HuH-7.5 (cell line): ENCODE measurements around the gene FARS2.

ENCODE experiments used
- DNase-seq: peaks from one replicate; pipeline ENCODE4 v3.0.0; 2011; ENCODE audit warnings: low spot score

FARS2 gene

DNA sequence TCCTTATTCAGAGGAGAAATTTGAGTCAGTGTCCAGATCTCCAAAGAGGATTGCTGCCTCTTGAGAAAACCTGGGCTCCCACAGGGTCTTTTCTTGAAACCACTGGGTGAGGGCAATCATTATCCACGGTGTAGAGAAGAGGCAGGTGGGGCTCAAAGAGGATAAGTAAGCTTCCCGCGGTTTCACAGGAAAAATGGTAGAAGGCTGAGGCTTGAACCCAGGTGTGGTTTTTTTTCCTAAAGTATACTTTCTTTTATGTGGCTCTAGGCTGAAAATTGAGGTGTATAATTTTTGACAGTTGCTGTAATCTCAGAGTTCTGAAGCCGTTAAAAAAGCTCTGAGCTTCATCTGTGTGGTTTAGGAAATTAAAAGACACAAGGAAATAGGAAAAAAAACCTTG is 164.5 kb downstream of the FARS2 start:
- DNase-seq: no peak

- DNase-seq: no peak
Measured at GRCh38 chr6:5427586-5427985, 166.3 kb downstream of the FARS2 start.

DNA sequence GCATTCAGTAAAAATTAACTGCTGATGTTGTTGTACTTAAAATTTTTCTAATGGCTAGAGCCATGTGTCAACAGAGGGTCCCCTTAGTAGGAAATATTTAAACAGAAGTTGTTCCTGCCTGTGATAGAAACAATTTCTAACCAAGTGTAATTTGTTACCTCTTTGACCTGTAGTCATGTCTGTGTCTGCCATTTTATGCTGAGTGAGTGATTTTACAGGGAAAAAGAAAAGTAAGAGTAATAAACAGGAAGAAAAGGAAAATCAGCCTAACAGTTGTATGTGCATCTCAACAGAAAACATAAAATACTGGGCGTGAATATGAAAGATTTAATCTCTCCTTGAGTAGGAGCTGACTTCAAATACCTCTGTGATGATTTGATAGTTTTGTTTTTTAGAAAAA is 172.0 kb downstream of the FARS2 start:
- no peak for DNase-seq

- no peak for DNase-seq
Measured at GRCh38 chr6:5435449-5435848, 174.1 kb downstream of the FARS2 start.

DNA sequence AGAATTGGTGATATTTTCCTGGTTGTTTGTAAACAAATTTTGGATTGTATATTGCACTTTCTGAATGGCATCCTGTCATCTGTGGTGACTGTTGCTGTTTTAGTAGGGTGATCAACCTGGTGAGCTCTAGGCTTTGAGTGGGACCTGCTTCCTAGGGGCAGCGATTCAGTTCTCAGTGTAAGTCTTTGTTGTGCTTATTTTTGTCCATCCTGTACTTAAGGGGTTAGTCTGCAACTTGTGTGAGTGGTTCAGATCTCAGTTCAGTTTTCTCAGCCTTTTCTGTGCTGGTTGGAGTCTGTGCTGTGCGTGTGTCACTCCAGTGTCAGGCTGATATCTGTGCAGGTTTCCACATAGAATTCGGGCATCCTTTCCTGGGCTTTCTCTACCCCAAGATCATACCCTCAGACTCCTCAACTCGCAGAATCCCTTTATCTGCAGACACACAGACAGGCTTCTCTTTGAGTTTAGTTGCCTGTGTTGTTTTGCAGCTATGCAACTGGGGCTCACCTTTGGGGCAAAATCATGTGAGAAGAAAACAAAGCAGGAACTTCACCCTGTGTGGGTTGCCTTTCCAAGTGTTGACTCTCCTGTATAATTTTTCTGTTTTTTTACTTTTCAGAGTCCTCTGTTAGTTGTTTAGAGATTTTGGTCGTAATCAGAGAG is 177.7 kb downstream of the FARS2 start:
- DNase-seq: no peak

DNA sequence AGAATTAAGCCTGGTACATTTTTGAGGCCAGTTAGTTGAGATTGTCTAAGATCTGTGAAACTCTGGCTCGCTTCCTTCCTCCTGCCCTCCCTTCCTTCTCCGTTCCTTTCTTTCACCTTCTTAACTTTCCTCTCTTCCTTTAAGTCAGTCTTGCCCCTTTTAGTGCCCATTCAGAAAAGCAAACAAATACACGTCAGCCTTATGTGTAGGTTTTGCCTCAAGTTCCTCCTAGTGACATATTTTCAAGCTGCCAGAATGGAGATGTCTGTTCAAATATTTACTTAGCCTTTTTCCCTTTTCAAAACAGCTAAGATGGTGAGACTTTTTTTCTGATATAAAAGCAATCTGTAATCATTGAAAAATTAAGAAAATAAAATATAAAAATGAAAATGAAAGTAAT is 178.4 kb downstream of the FARS2 start:
- DNase-seq: no peak

DNA sequence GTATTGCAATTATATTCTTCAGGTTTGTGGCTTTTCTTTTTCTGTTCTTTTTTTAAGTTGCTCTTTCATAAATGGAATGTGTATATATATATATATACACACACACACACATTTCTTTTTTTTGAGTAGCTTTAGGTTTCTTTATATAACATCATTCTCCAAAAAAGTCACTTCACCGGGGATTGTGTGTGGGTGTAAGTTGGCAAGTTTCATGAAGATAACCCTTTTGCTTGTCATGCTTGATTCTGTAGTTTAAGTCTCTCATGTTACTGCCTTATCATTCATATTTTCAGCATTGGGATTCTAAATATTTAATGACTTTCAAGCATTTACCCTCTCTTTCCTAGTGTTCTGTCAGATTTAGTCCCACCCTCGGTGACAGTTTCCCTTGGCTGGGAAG is 181.0 kb downstream of the FARS2 start:
- no peak for DNase-seq

DNA sequence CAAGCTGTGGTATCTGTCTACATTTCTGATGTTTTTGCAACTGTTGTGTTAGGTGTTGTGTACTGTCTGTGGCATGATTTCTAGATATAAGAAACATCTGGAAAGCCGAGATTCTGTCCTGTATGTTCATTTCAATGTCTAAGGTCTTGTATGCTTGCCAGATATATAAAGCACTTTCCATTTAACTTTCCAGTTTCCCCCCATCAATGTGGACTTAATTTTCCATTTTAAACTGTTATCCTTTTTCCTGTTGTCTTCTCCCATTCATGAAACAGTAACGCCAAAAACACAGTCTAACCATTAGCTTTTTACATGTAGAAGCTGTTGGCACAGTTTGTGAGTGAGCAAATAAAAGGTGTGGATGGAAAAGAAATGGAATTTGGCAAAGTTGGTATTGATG is 181.6 kb downstream of the FARS2 start:
- no peak for DNase-seq

DNA sequence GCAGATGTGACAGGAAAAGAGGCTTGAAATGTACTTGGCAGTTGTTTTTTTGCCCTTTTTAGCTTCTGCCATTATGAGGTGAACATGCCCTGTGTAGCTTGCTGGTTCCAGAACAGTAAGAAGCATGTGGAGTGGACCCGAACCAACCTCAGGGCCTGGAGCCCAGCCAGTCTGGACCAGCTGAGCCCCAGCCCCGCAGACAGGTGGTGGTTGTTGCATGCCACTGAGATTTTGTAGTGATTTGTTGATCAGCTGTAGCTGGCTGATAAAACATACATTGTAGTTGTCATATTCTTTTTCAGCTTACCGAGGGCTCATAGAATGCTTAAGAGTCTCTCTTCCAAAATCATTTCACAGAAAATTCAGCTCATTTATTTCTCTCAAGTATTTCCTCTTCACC is 182.2 kb downstream of the FARS2 start:
- DNase-seq: no peak

- DNase-seq: no peak
Measured at GRCh38 chr6:5446362-5447075, 185.2 kb downstream of the FARS2 start.

DNA sequence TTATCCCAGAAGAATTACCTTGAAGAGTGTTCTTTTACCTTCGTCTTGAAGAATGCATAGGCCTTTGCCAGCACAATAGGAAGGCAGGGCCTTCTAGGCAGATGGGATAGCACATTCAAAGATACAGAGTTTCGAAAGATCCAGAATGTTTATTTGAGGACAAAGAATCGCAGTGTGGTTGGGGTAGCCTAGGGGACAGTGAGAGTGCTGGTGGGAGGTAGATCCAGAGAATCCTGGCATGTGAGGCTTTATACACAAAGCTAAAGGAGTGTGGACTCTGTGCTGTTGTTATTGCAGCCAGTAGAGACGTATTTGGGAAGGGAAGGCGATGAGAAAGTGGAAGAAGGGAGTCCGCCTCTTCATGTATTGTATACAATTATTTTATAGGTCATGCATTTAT is 186.6 kb downstream of the FARS2 start:
- DNase-seq: no peak

GRCh38 chr6:5450073-5450472 is 188.8 kb downstream of the FARS2 start:
- no peak for DNase-seq

DNA sequence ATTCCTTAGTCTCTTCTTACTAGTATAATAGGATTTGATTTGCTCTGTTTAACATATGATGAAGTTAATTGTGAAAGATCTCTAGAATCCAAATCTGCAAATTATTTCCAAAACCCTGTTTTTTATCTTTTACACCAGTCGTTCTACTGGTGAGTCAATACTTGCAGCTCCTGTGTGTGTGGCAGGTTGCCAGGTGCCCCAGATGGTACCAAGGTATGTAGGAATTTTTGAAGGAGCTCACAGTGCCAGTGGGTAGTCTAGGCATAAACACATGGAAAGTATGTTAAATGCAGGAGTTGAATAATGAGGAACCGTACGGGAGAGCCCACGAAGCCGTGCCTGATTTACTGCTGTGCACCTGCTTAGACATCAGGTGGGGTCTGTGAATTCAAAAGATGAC is 192.2 kb downstream of the FARS2 start:
- no peak for DNase-seq

DNA sequence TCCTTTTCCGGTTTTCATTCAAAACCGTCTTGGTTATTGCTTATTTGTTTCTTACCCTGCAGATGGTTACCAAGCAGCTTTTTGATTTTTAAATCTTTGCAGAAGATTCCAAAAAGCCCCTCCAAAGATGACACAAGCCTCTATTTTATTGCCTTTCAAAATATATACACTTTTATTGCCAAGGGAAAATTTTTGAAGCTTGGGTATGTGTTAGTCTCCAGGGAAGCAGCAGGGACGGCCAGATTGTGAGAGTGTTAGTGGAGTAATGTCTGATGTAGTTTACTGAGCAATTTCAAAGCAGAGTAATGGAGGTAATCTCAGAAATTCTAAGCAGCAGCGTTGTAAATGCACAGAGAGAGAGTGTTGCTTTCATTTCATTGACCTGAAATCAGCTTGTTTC is 193.8 kb downstream of the FARS2 start:
- DNase-seq: no peak

DNA sequence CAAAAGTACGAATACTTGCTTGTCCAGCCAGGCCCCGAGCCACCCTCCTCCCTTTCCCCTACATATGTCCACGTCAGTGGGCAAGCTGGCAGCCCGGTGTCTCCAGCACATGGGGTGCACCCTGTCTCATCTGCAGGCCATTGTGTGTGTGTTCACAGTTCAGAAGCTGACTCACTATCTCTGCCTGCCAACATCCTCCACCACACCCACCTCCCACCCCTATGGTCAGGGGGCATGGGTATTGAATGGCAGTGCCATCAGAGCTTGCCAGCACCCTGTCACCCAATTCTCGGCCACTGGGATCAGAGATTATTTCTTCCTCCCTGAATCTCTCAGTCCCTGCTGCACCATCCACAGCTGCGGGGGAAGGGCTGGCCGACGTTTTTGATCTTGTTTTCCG is 195.7 kb downstream of the FARS2 start:
- DNase-seq: no peak

- DNase-seq: no peak
Measured at GRCh38 chr6:5457983-5458683, 196.8 kb downstream of the FARS2 start.

- DNase-seq: no peak
Measured at GRCh38 chr6:5459346-5459745, 198.0 kb downstream of the FARS2 start.

DNA sequence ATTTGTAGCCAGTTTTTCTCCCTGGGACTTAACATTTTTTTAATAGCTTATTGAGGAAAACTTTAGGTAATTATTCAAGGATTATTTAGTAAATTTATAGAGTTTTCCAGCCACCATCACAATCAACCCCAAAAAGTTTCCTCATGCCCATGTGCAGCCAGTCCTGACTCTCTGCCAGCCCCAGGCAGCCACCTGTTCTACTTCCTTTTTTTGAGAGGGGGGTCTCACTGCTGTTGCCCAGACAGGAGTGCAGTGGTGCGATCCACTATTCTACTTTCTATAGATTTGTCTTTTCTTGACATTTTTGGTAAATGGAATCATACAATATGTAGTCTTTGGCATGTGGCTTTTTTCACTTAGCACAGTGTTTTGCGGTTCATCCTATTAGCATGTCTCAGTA is 200.1 kb downstream of the FARS2 start:
- no peak for DNase-seq

DNA sequence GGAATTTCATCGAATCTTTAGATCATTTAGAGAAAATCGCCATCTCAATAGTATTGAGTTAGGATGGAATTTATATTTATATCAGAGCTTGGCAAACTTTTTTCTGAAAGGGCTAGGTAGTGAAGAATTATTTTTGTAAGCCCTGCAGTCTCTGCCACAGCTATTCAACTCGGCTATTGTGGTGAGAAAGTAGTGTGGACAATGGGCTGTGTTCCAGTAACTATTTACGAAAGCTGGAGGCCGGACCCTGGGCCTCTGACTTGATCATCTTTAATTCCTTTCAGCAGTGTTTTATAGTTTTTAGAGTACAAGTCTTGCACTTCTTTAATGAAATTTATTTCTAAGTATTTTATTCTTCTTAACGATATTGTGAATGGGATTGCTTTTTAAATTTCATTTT is 201.5 kb downstream of the FARS2 start:
- DNase-seq: no peak

GRCh38 chr6:5463690-5464089 is 202.4 kb downstream of the FARS2 start:
- no peak for DNase-seq

DNA sequence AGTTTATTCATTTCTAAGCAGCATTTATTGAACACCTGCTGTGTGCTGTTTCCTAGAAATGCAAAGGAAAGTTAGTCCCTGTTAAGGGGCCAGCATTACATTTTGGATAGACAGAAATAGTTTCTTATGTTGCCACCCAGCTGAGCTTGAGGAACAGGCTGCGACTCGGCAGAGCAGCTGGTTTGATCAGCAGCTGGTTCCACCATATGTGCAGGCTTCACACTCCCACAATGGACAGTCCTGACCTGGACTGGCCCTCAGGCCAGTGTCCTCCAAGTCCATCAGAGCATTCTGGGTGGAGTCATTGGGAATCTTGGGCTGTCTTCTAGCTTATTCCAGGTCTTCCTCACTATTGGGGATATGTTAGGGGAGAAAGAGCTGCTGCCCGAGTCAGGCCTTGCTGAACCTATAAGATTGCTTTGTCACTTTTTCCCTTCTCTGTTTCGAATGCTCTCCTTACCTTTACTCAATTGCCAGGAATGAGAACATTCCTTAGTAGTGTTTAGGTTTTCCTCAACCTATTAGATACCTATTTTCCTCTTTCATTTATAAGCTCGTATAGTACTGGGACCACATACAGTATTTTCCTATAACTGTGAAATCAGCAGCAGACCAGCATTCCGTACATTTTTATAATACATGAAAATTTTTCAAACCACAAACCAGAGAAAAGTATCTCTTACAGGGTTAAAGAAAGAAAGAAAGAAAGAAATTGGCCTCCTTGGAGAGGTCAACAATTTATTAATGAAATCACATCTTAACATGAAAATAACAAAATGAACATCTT is 203.0 kb downstream of the FARS2 start:
- no peak for DNase-seq

DNA sequence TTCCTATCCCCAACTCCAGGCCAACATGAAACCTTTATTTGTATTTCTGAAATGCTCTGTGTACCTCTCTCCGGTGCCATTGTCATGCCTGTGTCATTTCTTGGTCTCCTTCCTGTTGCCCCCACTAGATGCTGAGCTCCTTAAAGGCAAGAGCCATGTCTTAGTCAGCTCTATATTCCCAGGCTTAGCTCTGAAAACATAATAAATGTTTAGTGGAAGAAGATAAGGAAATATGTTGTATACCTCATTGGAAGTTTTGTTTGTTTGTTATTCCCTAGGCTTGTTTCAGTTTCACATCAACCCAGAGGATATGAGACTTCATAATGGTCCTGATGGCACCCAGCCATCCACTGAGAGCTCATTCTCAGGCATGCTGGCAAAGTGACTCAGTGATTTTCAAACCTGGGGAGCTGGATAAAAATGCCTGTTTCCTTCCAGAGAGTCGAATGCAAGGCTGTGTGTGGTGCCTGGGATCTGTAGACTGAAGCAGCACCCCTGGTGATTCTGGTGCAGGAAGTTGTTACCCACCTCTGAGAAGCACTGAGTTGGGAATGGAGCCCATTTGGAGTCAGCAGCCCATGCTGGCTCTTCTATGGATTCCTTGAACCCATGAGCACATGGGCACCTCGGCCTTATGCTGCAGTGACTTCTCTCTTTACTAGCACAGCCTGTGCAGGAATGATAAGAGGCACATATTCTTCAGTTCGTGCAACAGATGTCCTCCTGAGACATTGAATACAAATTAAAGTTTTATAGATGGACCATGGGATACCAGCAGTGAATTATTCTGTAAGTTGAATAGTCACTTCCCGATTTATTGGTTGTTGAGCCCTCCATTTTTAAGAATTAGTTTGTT is 205.2 kb downstream of the FARS2 start:
- no peak for DNase-seq
